Lung (tissue), 12 donors: ENCODE measurements around the gene MINPP1. TPM values are rescaled to one million over a fixed set of nuclear protein-coding genes. Genes with fewer than 3 reads are reported as not detected.

Experiments used
- ATAC-seq: fragments of 200-7000 bp; cut with Tn5 transposase; one replicate; pipeline ENCODE4 v1.9.1; 2020; ENCODE audit warnings: moderate number of reproducible peaks; ENCODE audit not compliant: insufficient read depth, low FRiP score
- DNase-seq, 3 donors: peaks; one replicate each; pipeline ENCODE4 v3.0.0-alpha.2; 2013 to 2017
- H3K27ac ChIP-seq, 2 donors: one replicate each; pipeline ENCODE4 v1.5.1; 2013; ENCODE audit warnings: mild to moderate bottlenecking in 2 of 2, moderate library complexity in 2 of 2, control low read depth in 1 of 2, inconsistent platforms in 1 of 2, low read depth in 1 of 2, low read length in 1 of 2
- H3K27me3 ChIP-seq, 3 donors: one replicate each; pipeline ENCODE4 v1.5.1; 2013; ENCODE audit warnings: low read length in 2 of 3; ENCODE audit not compliant: control insufficient read depth in 3 of 3, insufficient read depth in 3 of 3
- H3K36me3 ChIP-seq, 4 donors: one replicate each; pipeline ENCODE4 v1.5.1; 2013; ENCODE audit warnings: low read length in 4 of 4, mild to moderate bottlenecking in 1 of 4, moderate library complexity in 1 of 4; ENCODE audit not compliant: control insufficient read depth in 4 of 4, insufficient read depth in 4 of 4
- H3K4me1 ChIP-seq, 5 donors: one replicate each; pipeline ENCODE4 v1.5.1; 2013; ENCODE audit warnings: low read length in 5 of 5, mild to moderate bottlenecking in 2 of 5, moderate library complexity in 1 of 5; ENCODE audit not compliant: control insufficient read depth in 5 of 5, insufficient read depth in 5 of 5
- H3K4me3 ChIP-seq: one replicate; pipeline ENCODE4 v1.5.1; 2013; ENCODE audit warnings: mild to moderate bottlenecking, control low read depth, moderate library complexity
- H3K9ac ChIP-seq, 2 donors: one replicate each; pipeline ENCODE4 v1.5.1; 2013; ENCODE audit warnings: low read length in 2 of 2, control low read depth in 1 of 2; ENCODE audit not compliant: insufficient read depth in 1 of 2
- H3K9me3 ChIP-seq, 4 donors: one replicate each; pipeline ENCODE4 v1.5.1; 2013; ENCODE audit warnings: low read length in 3 of 4, mild to moderate bottlenecking in 1 of 4, moderate library complexity in 1 of 4; ENCODE audit not compliant: control insufficient read depth in 4 of 4, insufficient read depth in 3 of 4
- CTCF ChIP-seq: IDR thresholded peaks from 2 replicates; pipeline ENCODE4 v1.5.1; 2012; ENCODE audit warnings: mild to moderate bottlenecking; ENCODE audit errors: control extremely low read depth, extremely low read depth
- WGBS, 2 donors: extraction: QIAGEN DNeasy Blood & Tissue Kit; methylation state at CpG; one replicate each; pipeline ENCODE4 v1.1.7; 2013; 5-methylcytosine and 5-hydroxymethylcytosine counted together
- polyA plus RNA-seq, 2 donors: library from polyadenylated mRNA; stranded (reverse); fragments of 200-250 nt; gene quantifications; one replicate each; pipeline ENCODE4 v1.2.1, GENCODE V29; 2013
- total RNA-seq, 2 donors: library from RNA; depleted of rRNA in 1 of 2; stranded (reverse); fragments of >200 nt in 1 of 2; gene quantifications; one replicate each; pipeline ENCODE4 v1.2.1, GENCODE V29; 2014 to 2021
- donor health status: control.
- donor health status: control.
- donor health status: Bipolar disorder and iron deficiency.
- donor health status: healthy.
- donor health status: DM: yes; HTN: yes; CAD: no.

Gene MINPP1
- total and polyA plus RNA-seq, 4 donors = 8.2 to 31.2 (median 12.4) TPM

- ATAC-seq = no peak
- Histone ChIP-seq H3K4me3 (no peak overlapping the region), H3K27ac (no peak overlapping the region), H3K27me3 (no peaks in the 10 kb centered on the region), H3K36me3 (no peaks in the 10 kb centered on the region), H3K9ac (peak overlapping the region in 1 of 2 donors; percentile 70), H3K4me1 (peaks cover 0 to 21% (median 6%) of the 10 kb centered on the region in 5 donors), H3K9me3 (peaks cover 0 to 1% (median 0%) of the 10 kb centered on the region in 4 donors)
- peak in 1 of 3 donors; percentile 20 for DNase-seq
- no peak for TF ChIP-seq CTCF
- WGBS, 2 donors = 92 to 97% methylated on average over 5 of the region's 5 CpGs
These were observed 73.6 kb downstream of the MINPP1 start for GRCh38 chr10:87578160-87578841.

- Histone ChIP-seq H3K27me3 (no peaks in the 10 kb centered on the region), H3K9me3 (peaks cover 0 to 1% (median 0%) of the 10 kb centered on the region in 4 donors), H3K9ac (peak overlapping the region in 1 of 2 donors; percentile 70), H3K36me3 (no peaks in the 10 kb centered on the region), H3K4me3 (no peak overlapping the region), H3K4me1 (peaks cover 0 to 21% (median 6%) of the 10 kb centered on the region in 5 donors), H3K27ac (peak overlapping the region in 1 of 2 donors; percentile 33)
- ATAC-seq = no peak
- TF ChIP-seq CTCF = no peak
- 45 to 47% methylated on average over 11 of the region's 11 CpGs for WGBS, 2 donors
- peak; percentile 42 to 73 (median 65) for DNase-seq
These were observed 74.2 kb downstream of the MINPP1 start for GRCh38 chr10:87578842-87579401.

GRCh38 chr10:87579563-87579962, 74.9 kb downstream of the MINPP1 start:
- H3K27me3 ChIP-seq = no peaks in the 10 kb centered on the region
- peak; percentile 72 to 94 (median 91) for DNase-seq
- H3K36me3 ChIP-seq = no peaks in the 10 kb centered on the region
- ATAC-seq = no peak
- no peak overlapping the region for H3K27ac ChIP-seq
- no peak for TF ChIP-seq CTCF
- no peak overlapping the region for H3K4me3 ChIP-seq
- peaks cover 0 to 21% (median 6%) of the 10 kb centered on the region in 5 donors for H3K4me1 ChIP-seq
- WGBS, 2 donors = 74 to 79% methylated on average over 1 of the region's 1 CpG
- peaks cover 0 to 1% (median 0%) of the 10 kb centered on the region in 4 donors for H3K9me3 ChIP-seq
- no peak overlapping the region for H3K9ac ChIP-seq
